Anterior cingulate cortex (tissue), 58 donors: ENCODE measurements around the gene ACTR8.

Experiments
- DNase-seq, 58 donors: peaks; one replicate each; lab custom pipeline; 2025; lab: John Stamatoyannopoulos, UW

Gene ACTR8

GRCh38 chr3:53880396-53881345 is 1.3 kb downstream of the ACTR8 start:
- DNase-seq: no peak

- no peak for DNase-seq
These were observed 16.0 kb downstream of the ACTR8 start for GRCh38 chr3:53865732-53866499.

GRCh38 chr3:53863145-53863544 is 18.8 kb downstream of the ACTR8 start:
- no peak for DNase-seq

- no peak for DNase-seq
These were observed 19.7 kb downstream of the ACTR8 start for GRCh38 chr3:53862241-53862640.

GRCh38 chr3:53860196-53860595 is 21.8 kb downstream of the ACTR8 start:
- no peak for DNase-seq

GRCh38 chr3:53859178-53859577 is 22.8 kb downstream of the ACTR8 start:
- DNase-seq: no peak

- DNase-seq: no peak
These were observed 23.7 kb downstream of the ACTR8 start for GRCh38 chr3:53858096-53858741.

GRCh38 chr3:53856964-53857363 is 25.0 kb downstream of the ACTR8 start:
- DNase-seq: no peak

GRCh38 chr3:53850895-53851294 is 31.1 kb downstream of the ACTR8 start:
- peak in 3 of 58 donors; percentile 3 to 16 (median 6) for DNase-seq

GRCh38 chr3:53849916-53850315 is 32.0 kb downstream of the ACTR8 start:
- DNase-seq: no peak

GRCh38 chr3:53846851-53847155 is 35.1 kb downstream of the ACTR8 start:
- DNase-seq: no peak

- peak in 52 of 58 donors; percentile 32 to 87 (median 62) for DNase-seq
These were observed 35.7 kb downstream of the ACTR8 start, which contains the start of the genes CHDH and IL17RB for GRCh38 chr3:53846134-53846850. TSS of gene CHDH (minus strand) at chr3:53846419. CDS start at chr3:53824008, 22,411 bp downstream. TSS of gene IL17RB (plus strand) at chr3:53846568. CDS start at chr3:53846589, 21 bp downstream.

- DNase-seq: no peak
These were observed 36.1 kb downstream of the ACTR8 start for GRCh38 chr3:53845881-53846133.

GRCh38 chr3:53845103-53845880 is 36.7 kb downstream of the ACTR8 start:
- peak in 26 of 58 donors; percentile 5 to 52 (median 31) for DNase-seq

- peak in 20 of 58 donors; percentile 12 to 60 (median 20) for DNase-seq
These were observed 37.5 kb downstream of the ACTR8 start for GRCh38 chr3:53844262-53845102.

- DNase-seq: peak in 2 of 58 donors; percentile 20 to 26
These were observed 38.5 kb downstream of the ACTR8 start for GRCh38 chr3:53843195-53844177.

GRCh38 chr3:53842436-53843194 is 39.3 kb downstream of the ACTR8 start:
- DNase-seq: peak in 54 of 58 donors; percentile 14 to 92 (median 75)
